Epidermal melanocyte (primary cell): ENCODE data around the gene COL25A1.

Experiments used
- DNase-seq: peaks from one replicate; pipeline ENCODE4 v3.0.0; 2011; ENCODE audit warnings: low spot score; ENCODE audit not compliant: insufficient read length

COL25A1 gene

GRCh38 chr4:108920395-108921087, 381.9 kb downstream of the COL25A1 start:
- DNase-seq: no peak

GRCh38 chr4:108919226-108919893, 383.1 kb downstream of the COL25A1 start:
- DNase-seq: no peak

GRCh38 chr4:108917255-108917654, 385.2 kb downstream of the COL25A1 start:
- no peak for DNase-seq

- no peak for DNase-seq
Observed at GRCh38 chr4:108916638-108917037, 385.8 kb downstream of the COL25A1 start.

- DNase-seq: no peak
Observed at GRCh38 chr4:108906866-108907367, 395.5 kb downstream of the COL25A1 start.

- DNase-seq: no peak
Observed at GRCh38 chr4:108906006-108906405, 396.5 kb downstream of the COL25A1 start.

- no peak for DNase-seq
Observed at GRCh38 chr4:108903464-108904221, 398.8 kb downstream of the COL25A1 start.

GRCh38 chr4:108902769-108903168, 399.7 kb downstream of the COL25A1 start:
- DNase-seq: peak; percentile 40

GRCh38 chr4:108901291-108901690, 401.2 kb downstream of the COL25A1 start:
- DNase-seq: no peak

GRCh38 chr4:108900018-108900580, 402.4 kb downstream of the COL25A1 start:
- no peak for DNase-seq

GRCh38 chr4:108893468-108893867, 409.0 kb downstream of the COL25A1 start:
- DNase-seq: no peak

- DNase-seq: no peak
Observed at GRCh38 chr4:108891896-108892590, 410.4 kb downstream of the COL25A1 start.

GRCh38 chr4:108890484-108890881, 412.0 kb downstream of the COL25A1 start:
- DNase-seq: no peak

- no peak for DNase-seq
Observed at GRCh38 chr4:108889696-108890483, 412.6 kb downstream of the COL25A1 start.

- no peak for DNase-seq
Observed at GRCh38 chr4:108888769-108889168, 413.7 kb downstream of the COL25A1 start.

- DNase-seq: no peak
Observed at GRCh38 chr4:108887034-108887433, 415.4 kb downstream of the COL25A1 start.

GRCh38 chr4:108885211-108885610, 417.2 kb downstream of the COL25A1 start:
- no peak for DNase-seq

GRCh38 chr4:108884596-108884995, 417.9 kb downstream of the COL25A1 start:
- DNase-seq: no peak

GRCh38 chr4:108881986-108882385, 420.5 kb downstream of the COL25A1 start:
- no peak for DNase-seq

- DNase-seq: no peak
Observed at GRCh38 chr4:108881190-108881589, 421.3 kb downstream of the COL25A1 start.
